Mesenchymal stem cell (in vitro differentiated cells and primary cell): Measurements from ENCODE around the gene GALR3.

Experiments
- DNase-seq: peaks from one replicate; pipeline ENCODE4 v3.0.0-alpha.2; 2013
- H2AFZ ChIP-seq: one replicate; pipeline ENCODE4 v1.6.1; 2013; ENCODE audit warnings: low read depth, mild to moderate bottlenecking, control low read depth, inconsistent platforms, low read length, moderate library complexity
- H2AK5ac ChIP-seq: 2 replicates; pipeline ENCODE4 v1.6.1; 2013; ENCODE audit warnings: low read length, moderate library complexity, mild to moderate bottlenecking, inconsistent platforms; ENCODE audit not compliant: severe bottlenecking
- H2BK120ac ChIP-seq: one replicate; pipeline ENCODE4 v1.6.1; 2013; ENCODE audit warnings: low read depth, mild to moderate bottlenecking, inconsistent platforms, low read length, moderate library complexity
- H2BK12ac ChIP-seq, 2 experiments: one replicate each; pipeline ENCODE4 v1.6.1; 2013; ENCODE audit warnings: inconsistent platforms in 2 of 2, low read length in 2 of 2, mild to moderate bottlenecking in 2 of 2, moderate library complexity in 2 of 2, control low read depth in 1 of 2
- H2BK15ac ChIP-seq: one replicate; pipeline ENCODE4 v1.6.1; 2013; ENCODE audit warnings: mild to moderate bottlenecking, low read depth, inconsistent platforms; ENCODE audit not compliant: poor library complexity, severe bottlenecking
- H2BK5ac ChIP-seq: 2 replicates; pipeline ENCODE4 v1.6.1; 2013; ENCODE audit warnings: low read depth, mild to moderate bottlenecking, low read length, control low read depth, inconsistent platforms; ENCODE audit not compliant: poor library complexity, severe bottlenecking
- H3K14ac ChIP-seq, 2 experiments: one replicate each; pipeline ENCODE4 v1.6.1; 2013; ENCODE audit warnings: inconsistent platforms in 2 of 2, low read length in 2 of 2, control low read depth in 1 of 2, mild to moderate bottlenecking in 1 of 2, moderate library complexity in 1 of 2
- H3K18ac ChIP-seq, 2 experiments: one replicate each; pipeline ENCODE4 v1.6.1; 2013; ENCODE audit warnings: inconsistent platforms in 2 of 2, low read length in 2 of 2, control low read depth in 1 of 2, low read depth in 1 of 2, mild to moderate bottlenecking in 1 of 2
- H3K23ac ChIP-seq, 2 experiments: one replicate each; pipeline ENCODE4 v1.6.1; 2013; ENCODE audit warnings: inconsistent platforms in 2 of 2, low read length in 2 of 2, mild to moderate bottlenecking in 2 of 2, moderate library complexity in 2 of 2, control low read depth in 1 of 2
- H3K27ac ChIP-seq: 2 replicates; pipeline ENCODE4 v1.5.1; 2013; ENCODE audit warnings: mild to moderate bottlenecking, moderate library complexity, low read length, control low read depth, inconsistent platforms; ENCODE audit not compliant: poor library complexity, severe bottlenecking
- H3K27me3 ChIP-seq, 2 experiments: 2 replicates each; pipeline versions ENCODE4 v1.6.1 to v1.7.0; 2013; ENCODE audit warnings: low read length in 2 of 2, mild to moderate bottlenecking in 2 of 2, moderate library complexity in 2 of 2, control low read depth in 1 of 2, inconsistent platforms in 1 of 2; ENCODE audit not compliant: control insufficient read depth in 1 of 2, insufficient read depth in 1 of 2
- H3K36me3 ChIP-seq, 2 experiments: 2 replicates each; pipeline versions ENCODE4 v1.6.1 to v1.7.0; 2013; ENCODE audit warnings: low read length in 2 of 2, control low read depth in 1 of 2, inconsistent platforms in 1 of 2, low read depth in 1 of 2, mild to moderate bottlenecking in 1 of 2; ENCODE audit not compliant: insufficient read depth in 2 of 2, control insufficient read depth in 1 of 2
- H3K4ac ChIP-seq, 2 experiments: one replicate each; pipeline ENCODE4 v1.6.1; 2013; ENCODE audit warnings: inconsistent platforms in 2 of 2, low read length in 2 of 2, mild to moderate bottlenecking in 2 of 2, moderate library complexity in 2 of 2, control low read depth in 1 of 2, low read depth in 1 of 2
- H3K4me1 ChIP-seq: 2 replicates; pipeline ENCODE4 v1.6.1; 2013; ENCODE audit warnings: low read depth, low read length, control low read depth; ENCODE audit not compliant: control insufficient read depth, insufficient read depth
- H3K4me2 ChIP-seq: 2 replicates; pipeline ENCODE4 v1.6.1; 2013; ENCODE audit warnings: low read length, mild to moderate bottlenecking, inconsistent platforms; ENCODE audit not compliant: poor library complexity, severe bottlenecking
- H3K4me3 ChIP-seq, 2 experiments: 2 replicates each; pipeline versions ENCODE4 v1.5.1 to v1.7.0; 2013; ENCODE audit warnings: low read length in 2 of 2, mild to moderate bottlenecking in 2 of 2, control low read depth in 1 of 2, low read depth in 1 of 2; ENCODE audit not compliant: insufficient read depth in 1 of 2
- H3K79me1 ChIP-seq: replicated peaks from 2 replicates; pipeline ENCODE4 v1.6.1; 2013; ENCODE audit warnings: mild to moderate bottlenecking, control low read depth, low read length, inconsistent platforms; ENCODE audit not compliant: poor library complexity, severe bottlenecking
- H3K9ac ChIP-seq: 2 replicates; pipeline ENCODE4 v1.7.0; 2013; ENCODE audit warnings: mild to moderate bottlenecking, low read length, moderate library complexity
- H3K9me3 ChIP-seq: 2 replicates; pipeline ENCODE4 v1.7.0; 2013; ENCODE audit warnings: mild to moderate bottlenecking, low read length; ENCODE audit not compliant: control insufficient read depth
- H4K8ac ChIP-seq: one replicate; pipeline ENCODE4 v1.6.1; 2013; ENCODE audit warnings: inconsistent platforms, mild to moderate bottlenecking, low read length, moderate library complexity
- H4K91ac ChIP-seq: one replicate; pipeline ENCODE4 v1.6.1; 2013; ENCODE audit warnings: mild to moderate bottlenecking, low read length, inconsistent platforms
- WGBS: methylation state at CpG from one replicate; pipeline ENCODE4 v1.1.7; 2013; ENCODE audit warnings: mixed read lengths; 5-methylcytosine and 5-hydroxymethylcytosine counted together

The GALR3 gene

GRCh38 chr22:37784829-37785495 lies 38.2 kb upstream of the GALR3 start:
- Histone ChIP-seq H3K27ac (no peak overlapping the region), H3K23ac (no peak overlapping the region), H4K8ac (no peak overlapping the region), H2AK5ac (no peak overlapping the region), H3K9ac (no peak overlapping the region), H2BK15ac (no peak overlapping the region), H3K79me1 (no peaks in the 10 kb centered on the region), H2BK12ac (no peak overlapping the region), H3K9me3 (no peaks in the 10 kb centered on the region), H3K4me3 (no peak overlapping the region), H3K4me2 (no peak overlapping the region), H3K4me1 (peaks cover 5% of the 10 kb centered on the region), H4K91ac (no peak overlapping the region), H3K14ac (no peak overlapping the region), H2AFZ (no peak overlapping the region), H2BK120ac (no peak overlapping the region), H3K18ac (no peak overlapping the region), H3K36me3 (no peaks in the 10 kb centered on the region), H2BK5ac (no peak overlapping the region), H3K4ac (no peak overlapping the region), H3K27me3 (peaks cover 0 to 9% of the 10 kb centered on the region in 2 experiments)
- 86% methylated on average over 9 of the region's 11 CpGs for WGBS
- no peak for DNase-seq

- Histone ChIP-seq H3K23ac (no peak overlapping the region), H2AK5ac (no peak overlapping the region), H3K79me1 (no peaks in the 10 kb centered on the region), H2BK15ac (no peak overlapping the region), H3K4ac (no peak overlapping the region), H2BK120ac (no peak overlapping the region), H3K9ac (no peak overlapping the region), H4K91ac (no peak overlapping the region), H3K4me3 (no peak overlapping the region), H3K4me2 (no peak overlapping the region), H2AFZ (no peak overlapping the region), H3K27ac (no peak overlapping the region), H3K9me3 (no peaks in the 10 kb centered on the region), H3K18ac (no peak overlapping the region), H3K4me1 (peaks cover 3% of the 10 kb centered on the region), H3K27me3 (peaks cover 0 to 2% of the 10 kb centered on the region in 2 experiments), H2BK5ac (no peak overlapping the region), H3K36me3 (no peaks in the 10 kb centered on the region), H3K14ac (no peak overlapping the region), H2BK12ac (no peak overlapping the region), H4K8ac (no peak overlapping the region)
- WGBS, result 76% methylated on average over 2 of the region's 2 CpGs
- DNase-seq, result no peak
Measured at GRCh38 chr22:37790234-37790633, 32.9 kb upstream of the GALR3 start.

- Histone ChIP-seq H2AFZ (no peak overlapping the region), H3K4me1 (peaks cover 3% of the 10 kb centered on the region), H3K23ac (no peak overlapping the region), H2BK15ac (no peak overlapping the region), H4K8ac (no peak overlapping the region), H4K91ac (peak overlapping the region; percentile 3), H2BK5ac (no peak overlapping the region), H2BK12ac (no peak overlapping the region), H3K27ac (no peak overlapping the region), H3K4ac (no peak overlapping the region), H3K4me2 (no peak overlapping the region), H3K79me1 (no peaks in the 10 kb centered on the region), H3K14ac (no peak overlapping the region), H3K27me3 (no peaks in the 10 kb centered on the region), H3K36me3 (no peaks in the 10 kb centered on the region), H2AK5ac (no peak overlapping the region), H3K9me3 (no peaks in the 10 kb centered on the region), H3K9ac (no peak overlapping the region), H3K4me3 (no peak overlapping the region), H2BK120ac (no peak overlapping the region), H3K18ac (no peak overlapping the region)
- DNase-seq, result no peak
- WGBS, result 100% methylated on average over 1 of the region's 6 CpGs
Measured at GRCh38 chr22:37792494-37792893, 30.7 kb upstream of the GALR3 start.

GRCh38 chr22:37794376-37794775 lies 28.8 kb upstream of the GALR3 start:
- H2AFZ ChIP-seq, result no peak overlapping the region
- H3K4me2 ChIP-seq, result no peak overlapping the region
- DNase-seq, result no peak
- no peak overlapping the region for H2BK5ac ChIP-seq
- H3K18ac ChIP-seq, result no peak overlapping the region
- H3K36me3 ChIP-seq, result no peaks in the 10 kb centered on the region
- no peak overlapping the region for H3K23ac ChIP-seq
- peak overlapping the region; percentile 61 for H2BK120ac ChIP-seq
- no peak overlapping the region for H2BK15ac ChIP-seq
- H3K9ac ChIP-seq, result no peak overlapping the region
- H3K79me1 ChIP-seq, result no peaks in the 10 kb centered on the region
- no peak overlapping the region for H2BK12ac ChIP-seq
- no peaks in the 10 kb centered on the region for H3K9me3 ChIP-seq
- no peaks in the 10 kb centered on the region for H3K27me3 ChIP-seq
- H3K4me1 ChIP-seq, result peaks cover 3% of the 10 kb centered on the region
- no peak overlapping the region for H3K27ac ChIP-seq
- H2AK5ac ChIP-seq, result no peak overlapping the region
- peak overlapping the region; percentile 41 for H4K8ac ChIP-seq
- WGBS, result 93% methylated on average over 2 of the region's 2 CpGs
- no peak overlapping the region for H4K91ac ChIP-seq
- H3K4ac ChIP-seq, result no peak overlapping the region
- H3K4me3 ChIP-seq, result no peak overlapping the region
- no peak overlapping the region for H3K14ac ChIP-seq
